ENCODE measurements around the gene SIGLEC11.
A peak's percentile ranks its signal among the peaks of the same experiment; 100 is the strongest.
"Not testable (repeated sequence)": the region's sequence is repeated elsewhere in the genome, so short reads cannot be mapped to it uniquely, and the experiment has no call there.

SIGLEC11 gene

GRCh38 chr19:49950956-49951526, 9.9 kb downstream of the SIGLEC11 start:
- no peak for DNase-seq

DNA sequence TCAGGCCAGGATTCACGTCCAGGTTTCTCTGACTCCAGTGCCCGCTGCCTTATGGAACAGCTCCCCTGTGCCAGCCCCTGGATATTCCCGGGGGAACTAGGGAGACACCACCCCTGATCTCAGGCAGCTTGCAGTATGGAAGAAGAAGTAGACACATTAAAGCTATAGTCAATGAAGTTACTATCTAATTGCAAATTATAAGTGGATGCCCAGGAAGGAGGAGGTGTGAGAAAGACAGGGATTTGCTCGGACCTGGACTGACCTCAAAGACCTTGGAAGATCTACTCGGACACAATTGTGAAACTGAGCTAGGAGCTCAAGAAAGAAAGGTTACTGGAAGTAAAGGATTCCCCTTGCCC, 10.4 kb downstream of the SIGLEC11 start:
- DNase-seq = no peak

GRCh38 chr19:49949742-49950589, 11.0 kb downstream of the SIGLEC11 start:
- DNase-seq = no peak

DNA sequence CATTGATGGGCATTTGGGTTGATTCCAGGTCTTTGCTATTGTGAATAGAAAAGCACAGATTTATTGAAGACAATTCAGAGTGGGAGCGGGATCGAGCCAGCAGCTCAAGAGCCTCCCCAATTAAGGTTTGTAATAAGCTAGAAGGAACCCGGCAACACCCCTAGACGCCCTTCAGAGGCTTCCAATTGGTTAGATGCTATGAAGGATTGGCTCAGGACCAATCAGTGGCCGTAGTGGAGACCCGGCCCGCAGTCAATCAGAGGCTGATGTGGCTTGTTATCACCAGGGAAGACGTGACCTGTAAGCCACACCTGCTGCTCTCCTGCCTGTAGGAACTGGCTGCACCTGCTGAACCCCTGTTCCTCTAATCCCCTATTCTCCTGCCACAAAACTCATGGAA, 14.6 kb downstream of the SIGLEC11 start:
- DNase-seq = no peak

GRCh38 chr19:49944567-49944966, 16.4 kb downstream of the SIGLEC11 start:
- not testable (repeated sequence) for DNase-seq

- no peak for DNase-seq
Observed at GRCh38 chr19:49940482-49940791, 20.5 kb downstream of the SIGLEC11 start.

- DNase-seq = no peak
Observed at GRCh38 chr19:49939721-49940481, 21.1 kb downstream of the SIGLEC11 start.

- DNase-seq = no peak
Observed at GRCh38 chr19:49938662-49939061, 22.3 kb downstream of the SIGLEC11 start.

GRCh38 chr19:49937750-49938381, 23.1 kb downstream of the SIGLEC11 start:
- DNase-seq = peak; percentile 53

DNA sequence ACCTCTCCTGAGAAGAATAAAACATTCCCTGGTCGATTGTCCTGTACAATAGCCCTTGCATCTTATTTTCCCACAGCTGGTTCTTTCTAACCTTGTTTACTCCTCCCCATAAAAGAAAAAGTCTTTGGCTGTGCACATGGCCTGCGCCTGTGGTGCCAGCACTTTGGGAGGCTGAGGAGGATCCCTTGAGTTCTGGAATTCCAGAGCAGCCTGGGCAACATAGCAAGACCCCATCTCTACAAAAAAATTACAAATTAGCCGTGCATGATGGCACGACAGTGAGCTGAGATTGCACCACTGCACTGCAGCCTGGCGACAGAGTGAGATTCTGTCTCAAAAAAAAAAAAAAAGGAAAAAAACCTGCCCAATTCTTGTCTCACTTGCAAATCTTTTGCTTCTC, 24.4 kb downstream of the SIGLEC11 start:
- no peak for DNase-seq

- DNase-seq = no peak
Observed at GRCh38 chr19:49933643-49934042, 27.3 kb downstream of the SIGLEC11 start.

- no peak for DNase-seq
Observed at GRCh38 chr19:49932731-49933131, 28.2 kb downstream of the SIGLEC11 start.

GRCh38 chr19:49932041-49932451, 28.9 kb downstream of the SIGLEC11 start:
- DNase-seq = no peak

- no peak for DNase-seq
Observed at GRCh38 chr19:49931293-49932040, 29.5 kb downstream of the SIGLEC11 start.

DNA sequence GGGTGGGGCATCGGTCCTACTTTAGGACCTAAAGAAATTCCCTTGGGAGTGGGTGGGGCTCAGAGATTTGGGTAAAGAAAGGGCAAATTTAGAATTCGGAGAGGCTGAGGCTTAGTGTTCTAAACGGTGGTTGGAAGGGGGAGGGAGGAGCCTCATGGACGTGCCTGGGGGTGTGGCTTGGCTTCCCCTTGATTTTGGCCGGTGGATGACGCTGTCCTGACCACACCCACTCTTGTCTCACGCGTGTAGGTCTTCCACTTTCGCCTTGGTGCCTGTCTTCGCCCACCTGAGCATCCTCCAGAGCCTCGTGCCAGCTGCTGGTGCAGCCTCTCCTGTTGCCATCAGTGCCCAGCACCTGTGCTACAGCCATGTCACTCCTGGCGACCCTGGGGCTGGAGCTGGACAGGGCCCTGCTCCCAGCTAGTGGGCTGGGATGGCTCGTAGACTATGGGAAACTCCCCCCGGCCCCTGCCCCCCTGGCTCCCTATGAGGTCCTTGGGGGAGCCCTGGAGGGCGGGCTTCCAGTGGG, 30.4 kb downstream of the SIGLEC11 start:
- no peak for DNase-seq

DNA sequence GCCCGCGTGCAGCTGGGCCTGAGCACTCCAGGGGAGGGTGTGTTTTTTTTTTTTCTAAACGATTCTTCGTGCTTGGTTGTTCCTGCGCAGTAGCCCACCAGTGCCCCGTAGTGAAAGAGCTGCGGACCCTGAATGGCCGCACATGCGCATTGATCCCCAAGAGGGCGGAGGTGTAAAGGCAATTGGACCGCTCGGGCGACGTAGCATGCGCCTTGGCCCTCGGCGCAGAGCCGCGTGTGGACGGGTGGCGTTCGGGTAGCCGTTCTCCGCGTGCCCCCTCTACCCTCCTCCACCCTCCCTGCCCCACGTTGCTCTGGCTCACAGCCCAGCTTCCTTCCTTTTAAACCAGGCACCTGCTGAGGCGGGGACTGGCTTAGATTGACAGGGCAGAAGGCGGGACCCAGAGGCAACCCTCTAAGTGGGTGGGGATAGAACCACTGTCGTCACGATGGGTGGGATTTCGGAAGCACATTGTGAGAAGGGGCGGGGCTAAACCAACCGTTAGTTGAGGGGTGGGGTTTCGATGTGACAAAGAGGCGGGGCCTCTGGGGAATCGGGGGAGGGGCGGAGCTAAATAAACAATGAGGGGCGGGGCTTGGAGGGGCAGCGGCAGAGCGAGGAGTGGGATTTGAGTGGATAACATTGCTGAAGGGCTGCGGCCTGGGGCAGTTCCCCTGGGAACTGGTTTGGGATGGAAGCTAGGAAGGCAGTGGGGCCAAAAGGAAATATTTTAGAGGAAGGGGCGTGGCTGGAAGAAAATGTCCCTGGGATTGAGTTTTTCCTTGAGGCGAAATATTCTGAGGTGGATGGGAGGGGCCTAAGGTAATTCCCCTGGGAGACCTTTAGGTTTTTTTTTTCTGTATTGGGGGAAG, 31.1 kb downstream of the SIGLEC11 start:
- peak; percentile 95 for DNase-seq

DNA sequence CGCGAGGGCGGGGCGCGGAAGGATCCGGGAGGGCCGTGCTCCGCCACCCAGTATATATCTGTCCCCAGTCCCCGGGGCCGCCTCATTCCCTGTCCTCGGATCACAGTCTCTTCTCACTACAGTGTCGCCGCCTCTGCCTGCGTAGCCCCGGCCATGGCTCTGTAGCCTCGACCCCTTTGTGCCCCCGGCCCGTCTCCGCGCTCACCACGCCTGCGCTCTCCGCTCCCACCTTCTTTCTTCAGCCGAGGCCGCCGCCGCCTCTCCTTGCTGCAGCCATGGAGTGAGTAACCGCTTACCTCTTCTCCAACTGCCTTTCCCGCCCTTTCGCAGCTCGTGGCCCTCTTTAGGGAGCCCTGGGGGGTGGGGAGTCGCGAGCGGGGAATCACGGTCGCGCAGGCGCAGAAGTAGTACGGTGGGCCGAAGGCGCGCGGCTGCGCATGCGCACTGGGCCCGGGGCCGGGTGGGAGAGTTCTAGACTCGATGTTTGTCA, 31.8 kb downstream of the SIGLEC11 start, which contains the start of the genes ATF5 and NUP62:
Gene ATF5, plus strand, starts transcription at position 85 of the 490 bp plus-strand sequence. CDS start 1,646 bp downstream, outside the sequence.
Gene NUP62, minus strand, starts transcription at position 384 of the 490 bp plus-strand sequence. CDS start 19,697 bp downstream, outside the sequence.
- peak; percentile 91 for DNase-seq

DNA sequence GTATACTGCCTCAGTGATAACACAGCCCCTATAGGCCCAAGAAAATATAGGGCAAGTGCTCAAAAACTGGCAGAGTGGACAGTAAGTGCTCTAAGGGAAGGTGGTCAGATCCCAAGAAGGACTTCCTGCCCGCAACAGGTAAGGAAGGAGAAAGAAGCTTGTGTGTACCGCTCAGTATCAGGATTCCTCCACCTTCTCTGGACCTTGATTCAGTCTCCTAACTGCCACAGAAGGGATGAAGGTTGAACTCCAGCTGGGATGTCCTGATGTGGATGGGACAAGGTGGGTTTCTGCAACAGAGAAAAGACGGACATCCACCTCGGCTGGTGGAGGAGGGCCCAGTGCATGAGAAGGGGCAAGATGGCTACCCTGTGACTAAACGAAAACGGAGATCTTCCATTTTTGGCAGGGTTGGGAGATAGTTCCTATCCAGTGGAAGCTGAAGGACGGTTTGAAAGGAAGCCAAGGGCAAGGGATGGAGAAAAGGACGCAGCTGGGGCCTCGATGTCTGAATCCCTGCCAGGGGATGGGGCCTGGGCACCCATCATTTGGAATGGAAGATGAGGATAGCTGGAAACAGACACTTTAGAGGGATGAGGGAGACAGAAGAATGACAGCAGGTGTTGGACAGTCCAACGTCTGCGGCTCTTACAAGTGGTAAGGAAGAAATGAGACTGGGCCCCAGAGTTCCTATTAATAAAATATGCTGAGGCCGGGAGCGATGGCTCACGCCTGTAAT, 33.3 kb downstream of the SIGLEC11 start:
- DNase-seq = no peak

GRCh38 chr19:49926515-49926914, 34.5 kb downstream of the SIGLEC11 start:
- no peak for DNase-seq

- no peak for DNase-seq
Observed at GRCh38 chr19:49925486-49925885, 35.5 kb downstream of the SIGLEC11 start.

Measured in COR-L47 (cell line).